HG02763 (cell line): ENCODE data around the gene C9orf153.
"Not testable (repeated sequence)": the region's sequence is repeated elsewhere in the genome, so short reads cannot be mapped to it uniquely, and the experiment has no call there.

Experiments
- ATAC-seq: cut with Tn5 transposase; IDR thresholded peaks from one replicate; pipeline ENCODE4 v1.9.1; 2021; ENCODE audit warnings: mild to moderate bottlenecking, moderate library complexity; ENCODE audit not compliant: unreplicated experiment

C9orf153 gene

GRCh38 chr9:86193088-86193487 lies 66.4 kb downstream of the C9orf153 start:
- no peak for ATAC-seq

- ATAC-seq: not testable (repeated sequence)
Measured at GRCh38 chr9:86190700-86191099, 68.8 kb downstream of the C9orf153 start.

GRCh38 chr9:86187121-86187520 lies 72.3 kb downstream of the C9orf153 start:
- no peak for ATAC-seq

GRCh38 chr9:86186696-86187095 lies 72.8 kb downstream of the C9orf153 start:
- no peak for ATAC-seq

- no peak for ATAC-seq
Measured at GRCh38 chr9:86185872-86186271, 73.6 kb downstream of the C9orf153 start.

- no peak for ATAC-seq
Measured at GRCh38 chr9:86184138-86184524, 75.3 kb downstream of the C9orf153 start.

GRCh38 chr9:86183229-86184137 lies 76.0 kb downstream of the C9orf153 start:
- no peak for ATAC-seq

- no peak for ATAC-seq
Measured at GRCh38 chr9:86181379-86182315, 77.8 kb downstream of the C9orf153 start.

GRCh38 chr9:86178503-86178902 lies 81.0 kb downstream of the C9orf153 start:
- no peak for ATAC-seq

- ATAC-seq: no peak
Measured at GRCh38 chr9:86177995-86178394, 81.5 kb downstream of the C9orf153 start.

- ATAC-seq: no peak
Measured at GRCh38 chr9:86176468-86176867, 83.0 kb downstream of the C9orf153 start.

- ATAC-seq: no peak
Measured at GRCh38 chr9:86175743-86176456, 83.6 kb downstream of the C9orf153 start.

GRCh38 chr9:86175223-86175622 lies 84.2 kb downstream of the C9orf153 start:
- no peak for ATAC-seq
